ENCODE measurements around the gene ACTL7B. TPM values are rescaled to one million over a fixed set of nuclear protein-coding genes. Genes with fewer than 3 reads are reported as not detected.

The ACTL7B gene
- total RNA-seq, 1 donor = not detected

GRCh38 chr9:108811944-108812343 is 43.8 kb downstream of the ACTL7B start:
- no peak overlapping the region for H3K4me3 ChIP-seq (ENCODE audit: low read depth, low read length)
- no peak for TF ChIP-seq CTCF (IDR thresholded peaks at IDR 0.05; ENCODE audit: insufficient read depth, low read depth, low read length)
- DNase-seq (ENCODE audit: low read depth) = no peak

- no peak for TF ChIP-seq CTCF (IDR thresholded peaks at IDR 0.05; ENCODE audit: insufficient read depth, low read depth, low read length)
- no peak for DNase-seq (ENCODE audit: low read depth)
- no peak overlapping the region for H3K4me3 ChIP-seq (ENCODE audit: low read depth, low read length)
Measured at GRCh38 chr9:108809269-108809668, 46.5 kb downstream of the ACTL7B start.

Small RNAs within 50 kb of the gene (small RNA-seq; reads per million reads assigned to genes)
- gene AL359692.1 = not detected

Other genes with a start within 250 kb of the ACTL7B start
- not detected in 2 replicates for gene ACTL7A, start 6.3 kb upstream of the ACTL7B start, total RNA-seq
- 31.2 and 44.0 TPM in 2 replicates for gene ELP1, start 78.1 kb upstream of the ACTL7B start, total RNA-seq
- gene ABITRAM, start 78.4 kb upstream of the ACTL7B start, total RNA-seq = 6.8 and 9.9 TPM in 2 replicates
- 72.2 and 155 TPM in 2 replicates for gene CTNNAL1, start 157.5 kb upstream of the ACTL7B start, total RNA-seq